Stimulated activated naive CD4-positive, alpha-beta T cell treated with Interleukin-2 at 50 U/mL for 16 hours (primary cell): ENCODE data around the gene MCF2L2.
"Not testable (repeated sequence)": the region's sequence is repeated elsewhere in the genome, so short reads cannot be mapped to it uniquely, and the experiment has no call there.

Experiments used
- DNase-seq: peaks from one replicate; lab custom pipeline; 2025; lab: John Stamatoyannopoulos, UW

MCF2L2 gene

GRCh38 chr3:183233966-183234365 lies 194.5 kb downstream of the MCF2L2 start:
- DNase-seq: no peak

GRCh38 chr3:183230826-183231225 lies 197.6 kb downstream of the MCF2L2 start:
- DNase-seq: no peak

- not testable (repeated sequence) for DNase-seq
These were observed 198.2 kb downstream of the MCF2L2 start for GRCh38 chr3:183230251-183230650.

- DNase-seq: no peak
These were observed 199.2 kb downstream of the MCF2L2 start for GRCh38 chr3:183229178-183229577.

GRCh38 chr3:183227586-183227985 lies 200.8 kb downstream of the MCF2L2 start:
- no peak for DNase-seq

- DNase-seq: no peak
These were observed 202.0 kb downstream of the MCF2L2 start for GRCh38 chr3:183226333-183226890.

GRCh38 chr3:183224180-183224970 lies 204.0 kb downstream of the MCF2L2 start:
- no peak for DNase-seq

- no peak for DNase-seq
These were observed 205.7 kb downstream of the MCF2L2 start for GRCh38 chr3:183222631-183223235.

- no peak for DNase-seq
These were observed 207.6 kb downstream of the MCF2L2 start for GRCh38 chr3:183220828-183221227.

GRCh38 chr3:183218826-183219225 lies 209.6 kb downstream of the MCF2L2 start:
- DNase-seq: no peak

GRCh38 chr3:183217548-183218332 lies 210.7 kb downstream of the MCF2L2 start:
- DNase-seq: no peak

GRCh38 chr3:183215591-183216202 lies 212.7 kb downstream of the MCF2L2 start:
- DNase-seq: no peak

- DNase-seq: no peak
These were observed 214.2 kb downstream of the MCF2L2 start for GRCh38 chr3:183214277-183214612.

GRCh38 chr3:183213415-183214276 lies 214.8 kb downstream of the MCF2L2 start:
- DNase-seq: no peak

- no peak for DNase-seq
These were observed 215.9 kb downstream of the MCF2L2 start for GRCh38 chr3:183212565-183212964.

- no peak for DNase-seq
These were observed 216.3 kb downstream of the MCF2L2 start for GRCh38 chr3:183212096-183212495.

- DNase-seq: no peak
These were observed 217.1 kb downstream of the MCF2L2 start for GRCh38 chr3:183211352-183211751.

GRCh38 chr3:183210862-183211341 lies 217.5 kb downstream of the MCF2L2 start:
- DNase-seq: no peak

GRCh38 chr3:183210341-183210740 lies 218.1 kb downstream of the MCF2L2 start:
- no peak for DNase-seq

GRCh38 chr3:183208800-183209199 lies 219.6 kb downstream of the MCF2L2 start:
- DNase-seq: no peak

- DNase-seq: no peak
These were observed 220.2 kb downstream of the MCF2L2 start for GRCh38 chr3:183208260-183208659.
